Sigmoid colon (tissue), 4 donors: ENCODE measurements around the gene ZNF385C.

Experiments used
- EP300 ChIP-seq, 4 donors: sonication (generic); formaldehyde crosslinking; IDR thresholded peaks; one replicate each; pipeline ENCODE4 v1.6.1; 2017; ENCODE audit warnings: antibody characterized with exemption in 4 of 4
- POLR2A ChIP-seq, 2 donors: fragments of 450-650 bp; IDR thresholded peaks; one replicate each; pipeline ENCODE4 v1.6.1; 2016; ENCODE audit warnings: antibody characterized with exemption in 2 of 2, mild to moderate bottlenecking in 2 of 2, moderate library complexity in 2 of 2
- POLR2AphosphoS5 ChIP-seq, 4 donors: sonication (generic); formaldehyde crosslinking; IDR thresholded peaks; one replicate each; pipeline ENCODE4 v1.6.1; 2017; ENCODE audit warnings: antibody characterized with exemption in 4 of 4
- TF ChIP-seq, protein P1 (sequence below), 4 experiments: fragments of 450-650 bp in 3 of 4; fragments of 200-600 bp in 1 of 4; IDR thresholded peaks; one replicate each; pipeline ENCODE4 v1.5.1; 2016 to 2019; ENCODE audit warnings: antibody characterized with exemption in 4 of 4, mild to moderate bottlenecking in 3 of 4, moderate library complexity in 2 of 4

GRCh38 chr17:42001729-42002128, 96.5 kb downstream of the ZNF385C start:
- TF ChIP-seq, protein P1, sequence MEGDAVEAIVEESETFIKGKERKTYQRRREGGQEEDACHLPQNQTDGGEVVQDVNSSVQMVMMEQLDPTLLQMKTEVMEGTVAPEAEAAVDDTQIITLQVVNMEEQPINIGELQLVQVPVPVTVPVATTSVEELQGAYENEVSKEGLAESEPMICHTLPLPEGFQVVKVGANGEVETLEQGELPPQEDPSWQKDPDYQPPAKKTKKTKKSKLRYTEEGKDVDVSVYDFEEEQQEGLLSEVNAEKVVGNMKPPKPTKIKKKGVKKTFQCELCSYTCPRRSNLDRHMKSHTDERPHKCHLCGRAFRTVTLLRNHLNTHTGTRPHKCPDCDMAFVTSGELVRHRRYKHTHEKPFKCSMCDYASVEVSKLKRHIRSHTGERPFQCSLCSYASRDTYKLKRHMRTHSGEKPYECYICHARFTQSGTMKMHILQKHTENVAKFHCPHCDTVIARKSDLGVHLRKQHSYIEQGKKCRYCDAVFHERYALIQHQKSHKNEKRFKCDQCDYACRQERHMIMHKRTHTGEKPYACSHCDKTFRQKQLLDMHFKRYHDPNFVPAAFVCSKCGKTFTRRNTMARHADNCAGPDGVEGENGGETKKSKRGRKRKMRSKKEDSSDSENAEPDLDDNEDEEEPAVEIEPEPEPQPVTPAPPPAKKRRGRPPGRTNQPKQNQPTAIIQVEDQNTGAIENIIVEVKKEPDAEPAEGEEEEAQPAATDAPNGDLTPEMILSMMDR (IDR thresholded peaks at IDR 0.05) = no peak
- no peak for TF ChIP-seq POLR2AphosphoS5 (IDR thresholded peaks at IDR 0.05)
- TF ChIP-seq EP300 (IDR thresholded peaks at IDR 0.05) = no peak
- TF ChIP-seq POLR2A (IDR thresholded peaks at IDR 0.05) = no peak
